NOMO-1 (cell line): ENCODE results near the gene SCN1A.
A peak's percentile ranks its signal among the peaks of the same experiment; 100 is the strongest.
"Not testable (repeated sequence)": the region's sequence is repeated elsewhere in the genome, so short reads cannot be mapped to it uniquely, and the experiment has no call there.

Source experiments
- DNase-seq, 2 experiments: peaks; one replicate each; lab custom pipeline; 2025; ENCODE audit not compliant: unreplicated experiment in 2 of 2; lab: John Stamatoyannopoulos, UW

The SCN1A gene

DNA sequence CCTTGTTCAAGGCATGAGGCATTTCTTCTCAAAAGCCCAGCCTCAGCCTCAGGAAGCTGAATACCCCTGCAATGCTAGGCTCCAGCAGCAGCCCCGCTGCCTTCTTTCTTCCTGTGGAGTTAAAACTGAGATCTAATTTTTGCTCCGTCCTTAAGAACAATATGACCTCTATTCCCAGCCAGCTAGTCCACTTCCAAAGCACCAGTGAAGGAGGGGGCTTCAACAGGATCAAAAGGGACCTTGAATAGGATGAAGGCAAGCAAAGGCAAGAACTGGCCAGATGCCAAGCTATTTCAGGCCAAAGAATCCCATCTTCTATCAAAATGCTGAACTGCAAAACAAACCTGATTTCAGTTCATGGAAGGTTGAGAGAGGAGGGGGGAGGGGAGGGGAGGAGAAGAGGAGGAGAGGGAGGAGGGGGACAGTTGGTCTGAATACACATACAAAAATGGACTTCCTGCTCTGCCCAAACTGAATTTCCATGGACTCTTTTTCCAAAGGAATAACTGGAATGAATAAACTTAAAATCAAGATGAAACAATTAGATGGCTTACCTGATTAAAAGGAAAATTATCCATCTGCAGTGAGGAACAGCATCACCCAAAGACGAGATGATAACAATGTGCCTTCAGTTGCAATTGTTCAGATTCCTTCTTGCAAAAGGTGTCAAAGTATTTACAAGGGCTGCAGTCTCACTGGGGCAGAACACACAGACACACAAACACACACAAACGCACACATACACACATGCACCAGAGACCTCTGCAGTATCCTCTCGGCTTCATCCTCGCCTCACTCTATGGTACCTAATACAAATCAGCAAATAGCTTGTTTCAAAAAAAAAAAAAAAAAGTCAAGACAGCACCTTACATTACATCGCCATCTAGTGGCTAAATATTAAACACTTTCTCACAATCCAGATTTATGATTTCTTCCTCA is at the start of gene SCN1A:
Gene SCN1A (minus strand): TSS at position 804 of the 939 bp plus-strand sequence. CDS start 54,399 bp downstream, outside the sequence.
- peak; percentile 30 to 71 for DNase-seq

DNA sequence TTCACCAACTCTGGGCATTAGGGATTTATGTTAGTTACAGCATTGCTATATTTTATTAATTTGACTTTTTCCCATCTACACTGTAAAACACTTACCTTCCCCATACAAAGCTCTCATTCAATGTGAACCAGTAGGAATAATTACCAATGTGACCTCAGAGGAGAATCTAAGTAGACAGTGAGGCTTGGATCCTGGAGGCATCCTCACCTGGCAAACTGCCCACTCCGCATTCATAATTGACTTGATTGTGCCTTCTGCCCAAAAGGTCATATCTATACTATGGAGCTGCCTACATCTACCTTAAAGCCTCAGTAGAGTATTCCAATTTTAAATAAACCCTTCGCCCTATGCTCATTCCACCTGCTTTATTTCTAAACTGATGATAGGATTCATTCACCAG is 45.4 kb upstream of the SCN1A start:
- no peak for DNase-seq

GRCh38 chr2:166171216-166171615 is 43.4 kb upstream of the SCN1A start:
- DNase-seq: no peak

- no peak for DNase-seq
These were observed 42.5 kb upstream of the SCN1A start for GRCh38 chr2:166170356-166170755.

GRCh38 chr2:166167449-166167848 is 39.6 kb upstream of the SCN1A start:
- no peak for DNase-seq

GRCh38 chr2:166163775-166164174 is 36.0 kb upstream of the SCN1A start:
- no peak for DNase-seq

- DNase-seq: no peak
These were observed 30.7 kb upstream of the SCN1A start for GRCh38 chr2:166158546-166158945.

DNA sequence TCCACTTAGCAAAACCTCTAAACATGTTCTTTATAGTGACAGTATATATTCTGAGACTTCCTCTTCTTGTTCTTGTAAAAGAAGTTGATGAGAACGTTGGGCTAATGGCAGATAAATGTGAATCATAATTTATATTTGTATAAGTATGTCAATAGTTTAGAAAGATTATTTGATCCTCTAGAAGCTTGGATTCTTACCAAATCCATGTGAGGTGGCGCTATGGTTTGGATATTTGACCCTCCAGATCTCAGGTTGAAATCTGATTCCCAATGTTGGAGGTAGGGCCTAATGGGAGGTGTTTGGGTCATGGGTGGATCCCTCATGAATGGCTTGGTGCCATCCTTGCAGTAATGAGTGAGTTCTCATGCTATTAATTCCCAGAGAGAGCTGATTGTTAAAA is 29.8 kb upstream of the SCN1A start:
- DNase-seq: no peak

DNA sequence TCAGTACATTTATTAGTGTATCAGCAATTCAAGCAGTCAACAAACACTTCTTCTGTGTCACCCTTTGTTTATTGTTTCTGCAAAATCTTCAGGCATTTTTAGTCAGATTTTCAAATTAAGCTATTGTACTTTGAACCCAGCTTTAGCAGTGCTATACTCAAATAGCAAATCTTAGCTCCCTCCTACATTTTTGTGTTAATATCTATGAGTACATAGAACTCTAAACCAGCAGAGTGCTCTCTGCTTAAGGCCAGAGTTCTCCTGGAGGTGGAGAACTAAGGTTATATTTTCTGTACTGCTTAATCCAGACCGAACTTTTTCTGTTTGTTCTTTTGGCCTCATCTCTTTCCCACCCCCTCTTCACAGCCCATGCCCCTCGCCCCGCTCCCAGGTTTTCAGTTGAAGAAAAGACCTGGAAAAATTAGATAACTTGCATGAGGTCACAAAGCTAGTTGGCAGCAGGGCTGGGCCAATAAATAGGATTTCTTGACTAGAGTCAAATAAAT is 29.2 kb upstream of the SCN1A start:
- DNase-seq: no peak

- DNase-seq: no peak
These were observed 27.8 kb upstream of the SCN1A start for GRCh38 chr2:166155589-166155988.

- no peak for DNase-seq
These were observed 27.0 kb upstream of the SCN1A start for GRCh38 chr2:166154685-166155338.

DNA sequence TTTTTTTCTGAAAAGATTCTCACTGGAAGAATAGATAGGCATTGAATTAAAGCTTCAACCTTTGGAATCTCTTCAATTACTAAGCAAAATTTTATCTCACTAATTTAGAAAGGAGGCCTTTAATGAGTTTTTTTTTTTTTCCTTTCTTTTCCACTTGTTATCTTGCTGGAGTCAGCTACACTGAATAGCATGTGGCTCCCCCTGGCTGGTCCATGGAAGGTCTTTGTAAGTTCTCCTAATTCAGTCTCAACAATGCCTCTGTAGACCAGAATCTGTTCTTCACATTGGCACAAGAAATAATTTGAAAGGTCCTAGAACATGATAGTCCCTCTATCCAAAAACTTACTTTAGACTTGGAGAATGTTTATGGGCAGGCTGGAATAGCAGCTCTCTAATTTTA is 24.2 kb upstream of the SCN1A start:
- DNase-seq: no peak

- DNase-seq: no peak
These were observed 20.9 kb upstream of the SCN1A start for GRCh38 chr2:166148500-166149400.

GRCh38 chr2:166147883-166148282 is 20.1 kb upstream of the SCN1A start:
- no peak for DNase-seq

DNA sequence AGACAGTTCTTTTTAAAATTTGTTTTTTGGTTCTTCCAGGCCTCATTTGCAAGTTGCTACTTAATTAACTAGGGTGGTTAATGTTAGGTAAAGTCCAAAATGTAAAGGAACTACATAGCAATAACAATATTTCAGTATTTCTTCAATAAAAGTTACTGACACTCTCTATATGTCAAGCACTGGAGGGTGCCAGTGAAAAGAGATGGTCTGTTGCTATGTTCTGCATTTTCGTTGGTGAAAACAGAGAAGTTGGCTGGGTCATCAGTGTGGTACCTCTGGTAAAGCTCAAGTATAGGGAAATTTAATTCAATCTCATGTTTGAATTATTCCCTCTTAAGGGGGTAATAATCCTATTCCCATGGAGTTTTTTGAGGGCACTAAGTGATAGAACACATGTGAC is 16.3 kb upstream of the SCN1A start:
- DNase-seq: no peak

DNA sequence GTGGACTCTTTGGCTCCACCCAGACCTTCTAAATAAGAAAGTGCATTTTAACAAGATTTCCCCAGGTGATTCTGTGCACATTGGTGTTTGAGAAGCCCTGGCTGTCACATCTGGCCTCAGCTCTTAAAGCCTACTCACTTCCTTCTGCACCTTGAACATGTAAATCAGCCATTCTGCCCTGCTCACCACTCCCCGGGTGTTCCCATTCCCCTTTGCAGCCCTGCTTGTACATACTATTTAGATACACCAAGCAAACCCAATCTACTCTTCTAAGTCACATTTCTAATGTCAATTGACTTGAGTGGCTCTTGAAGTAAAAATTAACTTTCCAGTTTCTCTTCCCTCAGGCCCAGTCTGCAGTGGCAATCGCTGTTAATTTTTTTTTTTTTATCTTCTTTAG is 13.1 kb upstream of the SCN1A start:
- DNase-seq: no peak

DNA sequence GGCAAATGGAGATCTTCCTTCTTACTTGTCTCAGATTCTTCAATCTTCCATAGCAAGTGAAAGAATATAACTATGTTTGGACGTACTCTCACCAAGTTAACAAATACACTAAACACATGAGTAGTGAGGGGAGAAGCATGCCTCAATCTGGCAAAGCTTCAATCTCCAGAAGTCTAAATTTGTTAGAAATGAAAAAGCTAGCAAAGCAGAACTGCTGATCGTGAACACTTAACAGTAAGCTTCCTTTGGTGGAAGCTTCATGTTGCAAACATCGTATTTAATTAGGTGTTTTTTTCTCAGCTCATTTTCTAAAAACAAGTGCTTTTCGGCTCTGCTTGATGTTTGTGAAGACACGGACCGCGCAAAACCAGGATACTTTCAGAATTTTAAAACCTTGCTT is 12.7 kb upstream of the SCN1A start:
- no peak for DNase-seq

DNA sequence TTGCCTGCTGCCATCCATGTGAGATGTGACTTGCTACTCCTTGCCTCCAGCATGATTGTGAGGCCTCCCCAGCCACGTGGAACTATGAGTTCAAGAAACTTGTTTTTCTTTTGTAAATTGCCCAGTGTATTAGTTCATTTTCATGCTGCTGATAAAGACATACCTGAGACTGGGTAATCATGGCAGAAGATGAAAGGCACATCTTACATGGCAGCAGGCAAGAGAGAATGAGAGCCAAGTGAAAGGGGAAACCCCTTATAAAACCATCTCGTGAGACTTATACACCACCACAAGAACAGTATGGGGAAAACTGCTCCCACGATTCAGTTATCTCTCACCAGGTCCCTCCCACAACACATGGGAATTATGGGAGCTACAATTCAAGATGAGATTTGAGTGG is 11.7 kb upstream of the SCN1A start:
- DNase-seq: not testable (repeated sequence)

DNA sequence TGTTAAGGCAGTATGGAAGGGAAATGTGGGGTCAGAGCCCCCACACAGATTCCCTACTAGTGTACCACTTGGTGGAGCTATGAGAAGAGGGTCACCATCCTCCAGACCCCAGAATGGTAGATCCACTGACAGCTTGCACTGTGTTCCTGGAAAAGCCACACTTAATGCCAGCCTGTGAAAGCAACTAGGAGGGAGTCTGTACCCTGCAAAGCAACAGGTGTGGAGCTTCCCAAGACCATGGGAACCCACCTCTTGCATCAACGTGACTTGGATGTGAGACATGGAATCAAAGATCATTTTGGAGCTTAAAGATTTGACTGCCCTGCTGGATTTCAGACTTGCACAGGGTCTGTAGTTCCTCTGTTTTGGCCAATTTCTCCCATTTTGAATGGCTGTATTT is 10.8 kb upstream of the SCN1A start:
- no peak for DNase-seq

GRCh38 chr2:166138144-166138543 is 10.3 kb upstream of the SCN1A start:
- DNase-seq: no peak

DNA sequence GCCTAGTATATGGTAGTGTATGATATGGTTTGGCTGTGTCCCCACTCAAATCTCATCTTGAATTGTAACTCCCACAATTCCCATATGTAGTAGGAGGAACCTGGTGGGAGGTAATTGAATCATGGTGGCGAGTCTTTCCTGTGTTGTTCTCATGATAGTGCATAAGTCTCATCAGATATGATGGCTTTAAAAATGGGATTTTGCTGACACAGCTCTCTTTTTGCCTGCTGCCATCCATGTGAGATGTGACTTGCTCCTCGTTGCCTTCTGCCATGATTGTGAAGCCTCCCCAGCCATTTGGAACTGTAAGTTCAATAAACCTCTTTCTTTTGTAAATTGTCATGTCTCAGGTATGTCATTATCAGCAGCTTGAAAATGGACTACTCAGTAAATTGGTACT is 9.5 kb upstream of the SCN1A start:
- no peak for DNase-seq
